HepG2 (cell line): ENCODE data around the gene ANKRD53. TPM values are rescaled to one million over a fixed set of nuclear protein-coding genes. Genes with fewer than 3 reads are reported as not detected.

Experiments used
- CCAR2 ChIP-seq: fragments of 200-400 bp; formaldehyde crosslinking; optimal IDR thresholded peaks from 2 replicates; pipeline ENCODE3; 2018; ENCODE audit warnings: low read depth, mild to moderate bottlenecking, low read length, moderate library complexity
- DZIP1 ChIP-seq: sonication (generic); formaldehyde crosslinking; IDR thresholded peaks from 2 replicates; pipeline ENCODE4 v1.5.0; 2020; ENCODE audit warnings: mild to moderate bottlenecking, missing genetic modification reagents
- FLYWCH1 ChIP-seq: sonication (generic); formaldehyde crosslinking; IDR thresholded peaks from 2 replicates; pipeline ENCODE4 v1.8.1; 2023; ENCODE audit warnings: mild to moderate bottlenecking, missing genetic modification reagents
- FOXC1 ChIP-seq: sonication (generic); formaldehyde crosslinking; IDR thresholded peaks from 2 replicates; pipeline ENCODE4 v1.8.0; 2022; ENCODE audit warnings: mild to moderate bottlenecking, missing genetic modification reagents, borderline replicate concordance
- GFI1 ChIP-seq: sonication (generic); formaldehyde crosslinking; IDR thresholded peaks from 2 replicates; pipeline ENCODE4 v1.5.0; 2020; ENCODE audit warnings: missing genetic modification reagents, mild to moderate bottlenecking, borderline replicate concordance
- HMGXB3 ChIP-seq: sonication (generic); formaldehyde crosslinking; IDR thresholded peaks from 2 replicates; pipeline ENCODE4 v1.4.0; 2020; ENCODE audit warnings: missing genetic modification reagents, borderline replicate concordance
- JUN ChIP-seq: sonication (generic); formaldehyde crosslinking; IDR thresholded peaks from 2 replicates; pipeline ENCODE4 v1.4.0; 2020; ENCODE audit warnings: mild to moderate bottlenecking, missing genetic modification reagents
- KLF9 ChIP-seq: IDR thresholded peaks from 2 replicates; pipeline ENCODE4 v1.6.1; 2016; ENCODE audit warnings: low read depth
- MTF1 ChIP-seq: sonication (generic); formaldehyde crosslinking; IDR thresholded peaks from 2 replicates; pipeline ENCODE4 v1.5.0; 2020; ENCODE audit warnings: missing genetic modification reagents
- PRDM4 ChIP-seq: sonication (generic); formaldehyde crosslinking; IDR thresholded peaks from 2 replicates; pipeline ENCODE4 v1.9.0; 2021; ENCODE audit warnings: missing genetic modification reagents, borderline replicate concordance
- PTBP1 ChIP-seq: fragments of 200-400 bp; formaldehyde crosslinking; IDR thresholded peaks from 2 replicates; pipeline ENCODE4 v1.6.1; 2018; ENCODE audit warnings: low read length, low read depth; ENCODE audit not compliant: poor library complexity, severe bottlenecking
- RARG ChIP-seq: sonication (generic); formaldehyde crosslinking; IDR thresholded peaks from 2 replicates; pipeline ENCODE4 v1.4.0; 2020; ENCODE audit warnings: low read depth, mild to moderate bottlenecking, missing genetic modification reagents
- RNF2 ChIP-seq: fragments of 450-650 bp; conservative IDR thresholded peaks from 2 replicates; pipeline ENCODE4 v1.6.1; 2016; ENCODE audit warnings: low read depth
- SMARCC2 ChIP-seq: fragments of 450-650 bp; IDR thresholded peaks from 2 replicates; pipeline ENCODE4 v1.6.1; 2017; ENCODE audit warnings: antibody characterized with exemption, mild to moderate bottlenecking
- TSC22D2 ChIP-seq: sonication (generic); formaldehyde crosslinking; IDR thresholded peaks from 2 replicates; pipeline ENCODE4 v1.5.1; 2020; ENCODE audit warnings: missing genetic modification reagents, mild to moderate bottlenecking, borderline replicate concordance
- ZBTB38 ChIP-seq: sonication (generic); formaldehyde crosslinking; IDR thresholded peaks from 2 replicates; pipeline ENCODE4 v1.5.1; 2020; ENCODE audit warnings: mild to moderate bottlenecking, missing genetic modification reagents
- ZC3H4 ChIP-seq: sonication (generic); formaldehyde crosslinking; IDR thresholded peaks from 2 replicates; pipeline ENCODE4 v1.4.0; 2020; ENCODE audit warnings: missing genetic modification reagents, borderline replicate concordance
- ZNF205 ChIP-seq: IDR thresholded peaks from 2 replicates; pipeline ENCODE4 v1.6.1; 2018; ENCODE audit warnings: missing biosample characterization, missing genetic modification reagents
- ZNF33B ChIP-seq: sonication (generic); formaldehyde crosslinking; IDR thresholded peaks from 2 replicates; pipeline ENCODE4 v1.5.1; 2020; ENCODE audit warnings: mild to moderate bottlenecking, missing genetic modification reagents
- ZNF562 ChIP-seq: sonication (generic); formaldehyde crosslinking; IDR thresholded peaks from 2 replicates; pipeline ENCODE4 v1.8.0; 2022; ENCODE audit warnings: missing genetic modification reagents, borderline replicate concordance
- ZNF652 ChIP-seq: IDR thresholded peaks from 2 replicates; pipeline ENCODE4 v1.6.1; 2016; ENCODE audit warnings: low read depth, borderline replicate concordance
- polyA plus RNA-seq, 8 experiments: library from polyadenylated mRNA; depleted of rRNA in 3 of 8; stranded (reverse) in 7 of 8; unstranded in 1 of 8; fragments of >200 nt; fragmentation: Illumina TruSeq in 4 of 8; extraction: Trizol in 4 of 8; gene quantifications; 2 replicates each; pipeline versions ENCODE4 v1.2.1 to v1.2.3, GENCODE V29; 2011 to 2016; ENCODE audit warnings: low read depth in 4 of 8, missing spikeins in 1 of 8, mixed read lengths in 1 of 8; ENCODE audit not compliant: insufficient read depth in 1 of 8
- total RNA-seq, 5 experiments: library from RNA; depleted of rRNA; stranded (reverse); fragments of >200 nt; fragmentation: Illumina TruSeq; extraction: Trizol; gene quantifications; 2 replicates each; pipeline ENCODE4 v1.2.3, GENCODE V29; 2016; ENCODE audit warnings: low read depth in 1 of 5

The ANKRD53 gene
- total and polyA plus RNA-seq, 2 of the 13 experiments (the other 11 are each of a cell fraction or from before 2014, with no cell fraction given): 0.15 TPM; not detected in 1

- TF ChIP-seq HMGXB3 (no peak), MTF1 (CRISPR knock-in tag) (no peak), GFI1 (CRISPR knock-in tag) (no peak), JUN (CRISPR knock-in tag) (no peak; the same call in 1 of the 2 replicates), SMARCC2 (no peak), RARG (CRISPR knock-in tag) (no peak), FLYWCH1 (CRISPR knock-in tag) (no peak), PRDM4 (no peak), ZNF33B (CRISPR knock-in tag) (peak; percentile 45; the same call in 1 of the 2 replicates), TSC22D2 (CRISPR knock-in tag) (no peak), ZC3H4 (CRISPR knock-in tag) (no peak), FOXC1 (CRISPR knock-in tag) (peak; percentile 89), ZNF205 (CRISPR knock-in tag) (no peak; the same call in 1 of the 2 replicates), PTBP1 (no peak), ZNF562 (CRISPR knock-in tag) (no peak), ZBTB38 (CRISPR knock-in tag) (no peak), KLF9 (CRISPR knock-in tag) (no peak), ZNF652 (CRISPR knock-in tag) (no peak), DZIP1 (no peak), CCAR2 (no peak), RNF2 (0 out of 2 replicates have a peak, but pooled peaks have one; percentile 25)
Measured at GRCh38 chr2:70994699-70995425, 16.4 kb downstream of the ANKRD53 start, which contains the start of gene TEX261 (continued).
